Activated CD4-positive, alpha-beta T cell treated with anti-CD3 and anti-CD28 coated beads, Interleukin-10, Interleukin-2, amounts not matched to agents 100 ng/mL and 50 ng/mL, durations not matched to agents 16 hours and 8 hours (primary cell): ENCODE data around the gene DDR2.

Experiments
- DNase-seq: peaks from one replicate; pipeline ENCODE4 v3.0.0-alpha.2; 2020

DDR2 gene

GRCh38 chr1:162631546-162632191 is 595 bp upstream of the DDR2 start:
- no peak for DNase-seq

- no peak for DNase-seq
Observed at GRCh38 chr1:162632698-162633080, 425 bp downstream of the DDR2 start.

- no peak for DNase-seq
Observed at GRCh38 chr1:162633081-162633762, 958 bp downstream of the DDR2 start.

- DNase-seq = no peak
Observed at GRCh38 chr1:162635418-162635817, 3.2 kb downstream of the DDR2 start.

- no peak for DNase-seq
Observed at GRCh38 chr1:162639718-162640117, 7.5 kb downstream of the DDR2 start.

- DNase-seq = no peak
Observed at GRCh38 chr1:162641114-162641513, 8.8 kb downstream of the DDR2 start.

GRCh38 chr1:162644986-162645314 is 12.7 kb downstream of the DDR2 start:
- DNase-seq = no peak

GRCh38 chr1:162645666-162646065 is 13.4 kb downstream of the DDR2 start:
- DNase-seq = no peak

- no peak for DNase-seq
Observed at GRCh38 chr1:162649583-162649982, 17.3 kb downstream of the DDR2 start.

GRCh38 chr1:162654915-162655620 is 22.8 kb downstream of the DDR2 start:
- no peak for DNase-seq

- DNase-seq = no peak
Observed at GRCh38 chr1:162656266-162656665, 24.0 kb downstream of the DDR2 start.

GRCh38 chr1:162660574-162660973 is 28.3 kb downstream of the DDR2 start:
- no peak for DNase-seq

GRCh38 chr1:162661336-162661735 is 29.1 kb downstream of the DDR2 start:
- DNase-seq = no peak

- no peak for DNase-seq
Observed at GRCh38 chr1:162662013-162662412, 29.7 kb downstream of the DDR2 start.

GRCh38 chr1:162663086-162663485 is 30.8 kb downstream of the DDR2 start:
- peak; percentile 11 for DNase-seq

- DNase-seq = no peak
Observed at GRCh38 chr1:162663589-162664106, 31.4 kb downstream of the DDR2 start.

GRCh38 chr1:162666006-162666645 is 33.9 kb downstream of the DDR2 start:
- no peak for DNase-seq

GRCh38 chr1:162667381-162668080 is 35.3 kb downstream of the DDR2 start:
- DNase-seq = no peak

GRCh38 chr1:162670928-162671663 is 38.8 kb downstream of the DDR2 start:
- DNase-seq = no peak

GRCh38 chr1:162671664-162672410 is 39.6 kb downstream of the DDR2 start:
- DNase-seq = no peak

- no peak for DNase-seq
Observed at GRCh38 chr1:162672622-162673260, 40.5 kb downstream of the DDR2 start.
